ENCODE data around the gene CDH22. TPM values are rescaled to one million over a fixed set of nuclear protein-coding genes. Genes with fewer than 3 reads are reported as not detected.

The CDH22 gene
- total and polyA plus RNA-seq, 2 donors (not counting 1 experiment from before 2014, with no cell fraction given): not detected

- intact Hi-C loops (cut with micrococcal nuclease): no loop called here
- ChIA-PET CTCF (interaction anchor here (1.0 to 2.3 kb wide), 4 partner anchors 19 to 104 kb away, joined by 3 to 6 read pairs (median 4); no protein-coding TSS in a partner anchor), POLR2A (interaction anchor here (0.6 kb wide), 1 partner anchor 10 kb away, joined by 4 read pairs; no protein-coding TSS in a partner anchor)
- no peaks in the 10 kb centered on the region for H3K9me3 ChIP-seq (ENCODE audit: control extremely low read depth in 1 of 3, control insufficient read depth in 2 of 3, insufficient read depth in 1 of 3, low read length in 2 of 3)
- H2AFZ ChIP-seq (ENCODE audit: insufficient read depth, low read depth, low read length, poor library complexity, severe bottlenecking): no peak overlapping the region
- Mint-ChIP-seq H3K27ac (peak overlapping the region; percentile 12), H3K4me1 (peaks cover 56% of the 10 kb centered on the region), H3K27me3 (no peaks in the 10 kb centered on the region), H3K9me3 (ENCODE audit: insufficient read depth) (no peaks in the 10 kb centered on the region), H3K4me3 (no peak overlapping the region)
- H4K20me1 ChIP-seq (ENCODE audit: control insufficient read depth, insufficient read depth, low read length, poor library complexity, severe bottlenecking): peaks cover 89% of the 10 kb centered on the region
- peaks cover 21 to 29% of the 10 kb centered on the region in 2 donors for H3K4me1 ChIP-seq (ENCODE audit: control insufficient read depth in 2 of 2, insufficient read depth in 2 of 2, low read length in 2 of 2)
- peaks cover 31% of the 10 kb centered on the region for H3K79me2 ChIP-seq (ENCODE audit: control insufficient read depth, insufficient read depth, low read length)
- no peak overlapping the region for H3K4me2 ChIP-seq (replicated peaks; ENCODE audit: low read depth, low read length, poor library complexity, severe bottlenecking)
- H3K27me3 ChIP-seq (replicated peaks in 1 of 4; ENCODE audit: control extremely low read depth in 1 of 4, control insufficient read depth in 3 of 4, insufficient read depth in 4 of 4, low read length in 3 of 4): no peaks in the 10 kb centered on the region
- DNase-seq: no peak
- H3K27ac ChIP-seq (ENCODE audit: low read length in 2 of 2): no peak overlapping the region
- H3K4me3 ChIP-seq (ENCODE audit: control extremely low read depth in 1 of 5, extremely low read depth in 1 of 5, insufficient read depth in 1 of 5, low read depth in 2 of 5, low read length in 4 of 5): no peak overlapping the region
- H3K36me3 ChIP-seq (replicated peaks in 1 of 2; ENCODE audit: control extremely low read depth in 1 of 2, control insufficient read depth in 1 of 2, extremely low read depth in 1 of 2, insufficient read depth in 2 of 2, low read length in 1 of 2): peaks cover 0 to 72% of the 10 kb centered on the region in 2 experiments
- 100% methylated on average over 2 of the region's 5 CpGs for WGBS (ENCODE audit: insufficient coverage)
- no peak for TF ChIP-seq CTCF (IDR thresholded peaks at IDR 0.05)
- no peak for TF ChIP-seq EZH2 (IDR thresholded peaks at IDR 0.05; ENCODE audit: borderline replicate concordance, insufficient read depth, low read depth, low read length, poor library complexity, severe bottlenecking)
- no peak for ATAC-seq (ENCODE audit: low read depth)
- H3K9ac ChIP-seq (ENCODE audit: low read length): no peak overlapping the region
Observed at GRCh38 chr20:46126440-46127056, 181.8 kb downstream of the CDH22 start.

Other genes with a start within 250 kb of the CDH22 start
- 41.6 and 44.1 TPM in 2 replicates for gene NCOA5, start 218.5 kb downstream of the CDH22 start, total RNA-seq
- 26.0 and 28.8 TPM in 2 replicates for gene NCOA5, start 218.5 kb downstream of the CDH22 start, polyA plus RNA-seq
- 206 and 210 TPM in 2 replicates for gene CD40, start 190.2 kb downstream of the CDH22 start, total RNA-seq
- gene CD40, start 190.2 kb downstream of the CDH22 start, polyA plus RNA-seq: 154 and 215 TPM in 2 replicates
- 41.7 and 43.7 TPM in 2 replicates for gene ELMO2, start 98.1 kb upstream of the CDH22 start, total RNA-seq
- 22.1 and 27.0 TPM in 2 replicates for gene ELMO2, start 98.1 kb upstream of the CDH22 start, polyA plus RNA-seq
- gene ZNF334, start 205.1 kb upstream of the CDH22 start, total RNA-seq: 0.07 and 0.22 TPM in 2 replicates
- 0.27 and 0.30 TPM in 2 replicates for gene ZNF334, start 205.1 kb upstream of the CDH22 start, polyA plus RNA-seq
- not detected in 2 replicates for gene OCSTAMP, start 242.2 kb upstream of the CDH22 start, total RNA-seq
- 0.07 TPM in 1 of 2 replicates, not detected in the other for gene OCSTAMP, start 242.2 kb upstream of the CDH22 start, polyA plus RNA-seq